Hepatocyte (in vitro differentiated cells): ENCODE data around the gene RAB4B. TPM values are rescaled to one million over a fixed set of nuclear protein-coding genes. Genes with fewer than 3 reads are reported as not detected.
A peak's percentile ranks its signal among the peaks of the same experiment; 100 is the strongest.
"Not testable (repeated sequence)": the region's sequence is repeated elsewhere in the genome, so short reads cannot be mapped to it uniquely, and the experiment has no call there.

ENCODE experiments used
- DNase-seq: peaks from one replicate; pipeline ENCODE4 v3.0.0-alpha.2; 2016; ENCODE audit warnings: low spot score
- H2AFZ ChIP-seq: fragments of 200-600 bp; sonication (generic); 2 replicates; pipeline ENCODE4 v1.6.0; 2016; ENCODE audit warnings: antibody characterized with exemption, mild to moderate bottlenecking
- H3K27ac ChIP-seq: fragments of 200-600 bp; sonication (generic); 2 replicates; pipeline ENCODE4 v1.5.1; 2016; ENCODE audit warnings: mild to moderate bottlenecking
- H3K27me3 ChIP-seq: fragments of 200-600 bp; sonication (generic); 2 replicates; pipeline ENCODE4 v1.6.1; 2016
- H3K36me3 ChIP-seq: fragments of 200-600 bp; sonication (generic); replicated peaks from 2 replicates; pipeline ENCODE4 v1.5.1; 2016; ENCODE audit warnings: low read depth; ENCODE audit not compliant: insufficient read depth
- H3K4me1 ChIP-seq: fragments of 200-600 bp; sonication (generic); 2 replicates; pipeline ENCODE4 v1.5.1; 2016; ENCODE audit warnings: mild to moderate bottlenecking, moderate library complexity; ENCODE audit not compliant: insufficient read depth
- H3K4me2 ChIP-seq: fragments of 200-600 bp; sonication (generic); 2 replicates; pipeline ENCODE4 v1.6.0; 2016
- H3K4me3 ChIP-seq: fragments of 200-600 bp; sonication (generic); 2 replicates; pipeline ENCODE4 v1.5.1; 2016; ENCODE audit warnings: mild to moderate bottlenecking
- H3K79me2 ChIP-seq: fragments of 200-600 bp; sonication (generic); 2 replicates; pipeline ENCODE4 v1.6.0; 2017; ENCODE audit warnings: mild to moderate bottlenecking
- H3K9me2 ChIP-seq: fragments of 200-600 bp; sonication (generic); replicated peaks from 2 replicates; pipeline ENCODE4 v1.6.0; 2017; ENCODE audit warnings: mild to moderate bottlenecking; ENCODE audit not compliant: insufficient read depth
- H3K9me3 ChIP-seq: fragments of 200-600 bp; sonication (generic); 2 replicates; pipeline ENCODE4 v1.5.1; 2016; ENCODE audit warnings: low read depth, mild to moderate bottlenecking
- H4K20me1 ChIP-seq: fragments of 200-600 bp; sonication (generic); 2 replicates; pipeline ENCODE4 v1.6.0; 2016; ENCODE audit warnings: mild to moderate bottlenecking; ENCODE audit not compliant: insufficient read depth, poor library complexity, severe bottlenecking
- CTCF ChIP-seq: fragments of 200-600 bp; sonication (generic); IDR thresholded peaks from 2 replicates; pipeline ENCODE4 v1.5.1; 2016; ENCODE audit warnings: antibody characterized with exemption, mild to moderate bottlenecking; ENCODE audit not compliant: poor library complexity
- EZH2 ChIP-seq: fragments of 200-600 bp; sonication (generic); IDR thresholded peaks from 2 replicates; pipeline ENCODE4 v1.6.1; 2016; ENCODE audit warnings: antibody characterized with exemption, mild to moderate bottlenecking, borderline replicate concordance
- EZH2phosphoT487 ChIP-seq: fragments of 200-600 bp; sonication (generic); IDR thresholded peaks from one replicate; pipeline ENCODE4 v1.6.1; 2018; ENCODE audit warnings: antibody characterized with exemption, mild to moderate bottlenecking, low read depth, moderate library complexity; ENCODE audit not compliant: unreplicated experiment, severe bottlenecking
- WGBS: methylation state at CpG from one replicate; pipeline ENCODE4 v1.1.6; 2016; ENCODE audit warnings: low lambda C conversion rate; ENCODE audit errors: missing lambda C conversion rate; 5-methylcytosine and 5-hydroxymethylcytosine counted together
- polyA plus RNA-seq: library from polyadenylated mRNA; unstranded; fragments of >200 nt; fragmentation: Nextera tagmentation; extraction: Ambion mirVana; gene quantifications from 2 replicates; pipeline ENCODE4 v1.2.1, GENCODE V29; 2016
- total RNA-seq: library from RNA; depleted of rRNA; stranded (reverse); fragments of >200 nt; gene quantifications from 2 replicates; pipeline ENCODE4 v1.2.3, GENCODE V29; 2014

Gene RAB4B
- total and polyA plus RNA-seq, 2 experiments from 2014 or later, result 20.2 to 49.3 TPM

GRCh38 chr19:40808021-40808325, 29.9 kb downstream of the RAB4B start:
- H3K36me3 ChIP-seq, result no peaks in the 10 kb centered on the region
- H3K79me2 ChIP-seq, result peaks cover 49% of the 10 kb centered on the region
- DNase-seq, result no peak
- H3K27ac ChIP-seq, result no peak overlapping the region
- H3K4me3 ChIP-seq, result no peak overlapping the region
- TF ChIP-seq EZH2phosphoT487 (no peak), EZH2 (no peak)
- H3K4me1 ChIP-seq, result peaks cover 60% of the 10 kb centered on the region
- no peaks in the 10 kb centered on the region for H3K9me2 ChIP-seq
- WGBS, result 100% methylated on average over 2 of the region's 2 CpGs
- H3K27me3 ChIP-seq, result no peaks in the 10 kb centered on the region
- H3K4me2 ChIP-seq, result no peak overlapping the region
- no peaks in the 10 kb centered on the region for H3K9me3 ChIP-seq
- H2AFZ ChIP-seq, result no peak overlapping the region
- H4K20me1 ChIP-seq, result peaks cover 38% of the 10 kb centered on the region

GRCh38 chr19:40808497-40808896, 30.4 kb downstream of the RAB4B start:
- Histone ChIP-seq H3K4me1 (peaks cover 60% of the 10 kb centered on the region), H3K79me2 (peaks cover 43% of the 10 kb centered on the region), H3K4me2 (no peak overlapping the region), H3K27ac (no peak overlapping the region), H3K4me3 (no peak overlapping the region), H3K36me3 (no peaks in the 10 kb centered on the region), H3K9me3 (no peaks in the 10 kb centered on the region), H3K9me2 (no peaks in the 10 kb centered on the region), H2AFZ (no peak overlapping the region), H3K27me3 (no peaks in the 10 kb centered on the region), H4K20me1 (peaks cover 33% of the 10 kb centered on the region)
- WGBS, result 100% methylated on average over 5 of the region's 5 CpGs
- TF ChIP-seq EZH2 (no peak), CTCF (no peak), EZH2phosphoT487 (no peak)
- DNase-seq, result no peak

GRCh38 chr19:40809358-40810086, 31.5 kb downstream of the RAB4B start:
- Histone ChIP-seq H3K4me2 (peak overlapping the region; percentile 91), H2AFZ (no peak overlapping the region), H3K36me3 (no peaks in the 10 kb centered on the region), H3K9me2 (no peaks in the 10 kb centered on the region), H3K27me3 (no peaks in the 10 kb centered on the region), H3K4me1 (peaks cover 53% of the 10 kb centered on the region), H3K9me3 (no peaks in the 10 kb centered on the region), H3K27ac (peak overlapping the region; percentile 98), H3K4me3 (no peak overlapping the region), H4K20me1 (peaks cover 24% of the 10 kb centered on the region), H3K79me2 (peaks cover 33% of the 10 kb centered on the region)
- WGBS, result 97% methylated on average over 39 of the region's 39 CpGs
- no peak for DNase-seq
- TF ChIP-seq EZH2phosphoT487, result no peak
- TF ChIP-seq CTCF, result no peak

- Histone ChIP-seq H2AFZ (no peak overlapping the region), H3K4me3 (no peak overlapping the region), H3K27me3 (no peaks in the 10 kb centered on the region), H4K20me1 (peaks cover 18% of the 10 kb centered on the region), H3K9me3 (no peaks in the 10 kb centered on the region), H3K4me1 (peaks cover 47% of the 10 kb centered on the region), H3K36me3 (no peaks in the 10 kb centered on the region), H3K27ac (peak overlapping the region; percentile 98), H3K79me2 (peaks cover 27% of the 10 kb centered on the region), H3K4me2 (peak overlapping the region; percentile 91), H3K9me2 (no peaks in the 10 kb centered on the region)
- no peak for TF ChIP-seq CTCF
- TF ChIP-seq EZH2, result no peak
- TF ChIP-seq EZH2phosphoT487, result no peak
- no peak for DNase-seq
- 55% methylated on average over 11 of the region's 14 CpGs for WGBS
Observed at GRCh38 chr19:40810160-40810559, 32.1 kb downstream of the RAB4B start.

- Histone ChIP-seq H3K4me2 (peak overlapping the region; percentile 91), H3K79me2 (peaks cover 20% of the 10 kb centered on the region), H4K20me1 (peaks cover 12% of the 10 kb centered on the region), H3K4me1 (peaks cover 40% of the 10 kb centered on the region), H3K27ac (peak overlapping the region; percentile 98), H2AFZ (peak overlapping the region; percentile 55), H3K4me3 (peak overlapping the region; percentile 4)
- not testable (repeated sequence) for H3K9me2 ChIP-seq, H3K9me3 ChIP-seq, H3K27me3 ChIP-seq, H3K36me3 ChIP-seq
- WGBS, result 5% methylated on average over 64 of the region's 65 CpGs
- peak; percentile 88 for DNase-seq
Observed at GRCh38 chr19:40810649-40811408, 32.8 kb downstream of the RAB4B start.
